Measurements from ENCODE around the gene ARID3A. TPM values are rescaled to one million over a fixed set of nuclear protein-coding genes. Genes with fewer than 3 reads are reported as not detected.

Gene ARID3A
- total and polyA plus RNA-seq, 2 of the 4 experiments (the other 2 are of a cell fraction): 16.0 to 23.1 TPM

- H3K9me1 ChIP-seq (ENCODE audit: insufficient read depth, low read length): peaks cover 6% of the 10 kb centered on the region
- no peak overlapping the region for H2BK5ac ChIP-seq (ENCODE audit: low read depth, low read length, poor library complexity, severe bottlenecking)
- DNase-seq (no peak), ATAC-seq (ENCODE audit: low read depth) (no peak)
- ChIA-PET CTCF (no interaction called here), POLR2A (ENCODE audit: unreplicated experiment) (interaction anchor here (0.7 kb wide), 1 partner anchor 57 kb away, joined by 8 read pairs; the partner anchor contains the start of gene PRTN3)
- peaks cover 0 to 20% of the 10 kb centered on the region in 2 experiments; a peak in 3 of 4 replicates for H3K79me1 ChIP-seq (ENCODE audit: low read depth in 1 of 2, low read length in 2 of 2)
- H4K8ac ChIP-seq (ENCODE audit: low read depth in 2 of 2, low read length in 2 of 2): no peak overlapping the region
- no peak overlapping the region for H3K9ac ChIP-seq (ENCODE audit: low read depth, low read length)
- in situ Hi-C loops (cut with MboI; ENCODE audit: low sequenced_read_pairs) (no loop called here), dilution Hi-C loops (cut with HindIII; ENCODE audit: low sequenced_read_pairs, unreplicated experiment) (no loop called here), intact Hi-C loops (cut with micrococcal nuclease) (no loop called here)
- no peak overlapping the region for H3K4ac ChIP-seq (ENCODE audit: low read depth, low read length)
- H3K14ac ChIP-seq (replicated peaks; ENCODE audit: low read depth, low read length): no peak overlapping the region
- no TSS peak for BruUV-seq (replicated peaks)
- H3K9me3 ChIP-seq (ENCODE audit: control insufficient read depth, insufficient read depth, low read length): no peaks in the 10 kb centered on the region
- H3K56ac ChIP-seq (ENCODE audit: extremely low read depth, insufficient read depth, low read length): no peak overlapping the region
- no peak overlapping the region for H3K4me3 ChIP-seq (ENCODE audit: insufficient read depth, low read depth, low read length)
- H2BK120ac ChIP-seq (ENCODE audit: low read depth, low read length): no peak overlapping the region
- no peak overlapping the region for H3K23ac ChIP-seq (ENCODE audit: low read depth, low read length)
- 91% methylated on average over 20 of the region's 26 CpGs; no CpG with 5 or more reads in 1 of the 2 experiments for WGBS, 2 experiments (ENCODE audit: extremely low coverage in 2 of 2, insufficient read length in 1 of 2)
- H4K20me1 ChIP-seq (ENCODE audit: insufficient read depth, low read length): peaks cover 28% of the 10 kb centered on the region
- H2AK9ac ChIP-seq (replicated peaks; ENCODE audit: low read depth, low read length, poor library complexity): no peak overlapping the region
- no peak overlapping the region for H3K4me2 ChIP-seq (ENCODE audit: low read depth, low read length)
- H3K27ac ChIP-seq (ENCODE audit: insufficient read depth, low read length): no peak overlapping the region
- H4K91ac ChIP-seq (ENCODE audit: insufficient read depth, low read depth, low read length): no peak overlapping the region
- no peak overlapping the region for H2AK5ac ChIP-seq (ENCODE audit: low read depth, low read length)
- TF ChIP-seq MAFK (IDR thresholded peaks at IDR 0.05; ENCODE audit: low read depth, low read length): no peak
- TF ChIP-seq CTCF (conservative IDR thresholded peaks at IDR 0.05; ENCODE audit: low read depth, low read length): no peak
- TF ChIP-seq USF2 (IDR thresholded peaks at IDR 0.05; ENCODE audit: low read depth, low read length): no peak
- no peak for TF ChIP-seq BHLHE40 (IDR thresholded peaks at IDR 0.05; ENCODE audit: low read depth, low read length)
- TF ChIP-seq RCOR1 (IDR thresholded peaks at IDR 0.05; ENCODE audit: insufficient replicate concordance, low read length): no peak
- no peak for TF ChIP-seq CEBPB (IDR thresholded peaks at IDR 0.05; ENCODE audit: low read depth, low read length)
- no peak for TF ChIP-seq ELK1 (IDR thresholded peaks at IDR 0.05; ENCODE audit: borderline replicate concordance, low read depth, low read length)
- no peak for TF ChIP-seq CHD1 (IDR thresholded peaks at IDR 0.05; ENCODE audit: low read depth, low read length)
- TF ChIP-seq RAD21 (IDR thresholded peaks at IDR 0.05; ENCODE audit: low read length): no peak
- no peak for TF ChIP-seq POLR2A (IDR thresholded peaks at IDR 0.05; ENCODE audit: low read depth, low read length)
- no peak for TF ChIP-seq MXI1 (IDR thresholded peaks at IDR 0.05; ENCODE audit: borderline replicate concordance, low read depth, low read length)
- TF ChIP-seq NFE2L2 (IDR thresholded peaks at IDR 0.05; ENCODE audit: low read depth, low read length): no peak
- no peak for TF ChIP-seq SMC3 (IDR thresholded peaks at IDR 0.05; ENCODE audit: low read depth, low read length)
- TF ChIP-seq MAZ (IDR thresholded peaks at IDR 0.05; ENCODE audit: borderline replicate concordance, low read depth, low read length): no peak
- H4K5ac ChIP-seq (ENCODE audit: low read depth, low read length): no peak overlapping the region
- no peak overlapping the region for H3K18ac ChIP-seq (ENCODE audit: low read depth, low read length)
- no peak overlapping the region for H2AFZ ChIP-seq (replicated peaks; ENCODE audit: low read length, poor library complexity)
- H2BK20ac ChIP-seq (ENCODE audit: low read depth, low read length): no peak overlapping the region
- H3K27me3 ChIP-seq (ENCODE audit: control insufficient read depth, insufficient read depth, low read length): no peaks in the 10 kb centered on the region
- H3K4me1 ChIP-seq (ENCODE audit: control insufficient read depth, insufficient read depth, low read length): no peaks in the 10 kb centered on the region
- H3K36me3 ChIP-seq (ENCODE audit: control insufficient read depth, insufficient read depth, low read length): peaks cover 25% of the 10 kb centered on the region; the same call in 1 of the 2 replicates
- no peak overlapping the region for H2BK15ac ChIP-seq (ENCODE audit: low read depth, low read length)
Measured at GRCh38 chr19:897442-898039, 28.3 kb upstream of the ARID3A start.

All from IMR-90 (cell line).